Neural cell (in vitro differentiated cells): Measurements from ENCODE around the gene SEPTIN8.

Experiments used
- CTCF ChIP-seq: fragments of 450-650 bp; IDR thresholded peaks from 2 replicates; pipeline ENCODE4 v1.5.1; 2014; ENCODE audit warnings: antibody characterized with exemption, mild to moderate bottlenecking, moderate library complexity; ENCODE audit not compliant: poor library complexity, severe bottlenecking
- MXI1 ChIP-seq: fragments of 450-650 bp; conservative IDR thresholded peaks from 2 replicates; pipeline ENCODE4 v1.6.1; 2014; ENCODE audit warnings: antibody characterized with exemption, mild to moderate bottlenecking; ENCODE audit not compliant: poor library complexity, severe bottlenecking

GRCh38 chr5:132770476-132771159 is 6.4 kb downstream of the SEPTIN8 start:
- TF ChIP-seq MXI1: no peak
- no peak for TF ChIP-seq CTCF
